Fibroblast of lung (primary cell): ENCODE data around the gene PLCL1. TPM values are rescaled to one million over a fixed set of nuclear protein-coding genes. Genes with fewer than 3 reads are reported as not detected.

Source experiments
- DNase-seq, 2 donors: peaks; one replicate each; pipeline versions ENCODE4 v3.0.0 to v3.0.0-alpha.2; 2010; ENCODE audit warnings: low read depth in 2 of 2
- H2AFZ ChIP-seq: 2 replicates; pipeline ENCODE4 v1.5.1; 2012; ENCODE audit warnings: low read length, control low read depth, inconsistent platforms
- H3K27ac ChIP-seq: 2 replicates; pipeline ENCODE4 v1.5.1; 2011; ENCODE audit warnings: low read length, control low read depth; ENCODE audit not compliant: insufficient read depth
- H3K27me3 ChIP-seq: 2 replicates; pipeline ENCODE4 v1.5.1; 2011; ENCODE audit warnings: mild to moderate bottlenecking, low read length; ENCODE audit not compliant: control insufficient read depth, insufficient read depth
- H3K36me3 ChIP-seq: 2 replicates; pipeline ENCODE4 v1.5.1; 2011; ENCODE audit warnings: low read length; ENCODE audit not compliant: control insufficient read depth, insufficient read depth
- H3K4me1 ChIP-seq: 2 replicates; pipeline ENCODE4 v1.5.1; 2011; ENCODE audit warnings: low read length; ENCODE audit not compliant: control insufficient read depth, insufficient read depth; ENCODE audit errors: extremely low read depth
- H3K4me2 ChIP-seq: 2 replicates; pipeline ENCODE4 v1.5.1; 2011; ENCODE audit warnings: low read length, control low read depth; ENCODE audit not compliant: insufficient read depth; ENCODE audit errors: extremely low read depth
- H3K4me3 ChIP-seq, 4 experiments: fragments of 200-600 bp in 1 of 4; sonication (generic) in 1 of 4; replicated peaks in 1 of 4; 2 replicates each; pipeline ENCODE4 v1.5.1; 2011 to 2016; ENCODE audit warnings: low read length in 4 of 4, low read depth in 3 of 4, mild to moderate bottlenecking in 3 of 4, control low read depth in 2 of 4, inconsistent platforms in 1 of 4, mixed read lengths in 1 of 4; ENCODE audit not compliant: insufficient read depth in 1 of 4; ENCODE audit errors: control extremely low read depth in 1 of 4
- H3K79me2 ChIP-seq: 2 replicates; pipeline ENCODE4 v1.5.1; 2012; ENCODE audit warnings: mild to moderate bottlenecking, low read length, inconsistent platforms; ENCODE audit not compliant: control insufficient read depth, insufficient read depth
- H3K9ac ChIP-seq: 2 replicates; pipeline ENCODE4 v1.5.1; 2011; ENCODE audit warnings: mild to moderate bottlenecking, low read length, control low read depth; ENCODE audit not compliant: insufficient read depth
- H3K9me3 ChIP-seq: 2 replicates; pipeline ENCODE4 v1.5.1; 2012; ENCODE audit warnings: low read depth, low read length; ENCODE audit not compliant: control insufficient read depth, insufficient read depth
- H4K20me1 ChIP-seq: 2 replicates; pipeline ENCODE4 v1.5.1; 2011; ENCODE audit warnings: low read length; ENCODE audit not compliant: control insufficient read depth, insufficient read depth; ENCODE audit errors: extremely low read depth
- CTCF ChIP-seq, 2 donors: IDR thresholded peaks in 1 of 2; conservative IDR thresholded peaks in 1 of 2; 1 replicate in 1 of 2; 2 replicates in 1 of 2; pipeline ENCODE4 v1.5.1; 2011 to 2012; ENCODE audit warnings: low read length in 2 of 2, control low read depth in 1 of 2, inconsistent platforms in 1 of 2, low read depth in 1 of 2, mild to moderate bottlenecking in 1 of 2
- EZH2 ChIP-seq: IDR thresholded peaks from 2 replicates; pipeline ENCODE4 v1.5.1; 2012; ENCODE audit warnings: low read length, control low read depth, mild to moderate bottlenecking; ENCODE audit errors: missing control alignments
- polyA plus RNA-seq, 2 donors: library from polyadenylated mRNA; depleted of rRNA in 1 of 2; stranded (reverse) in 1 of 2; unstranded in 1 of 2; fragments of >200 nt; gene quantifications; 2 replicates each; pipeline ENCODE4 v1.2.1, GENCODE V29; 2011 to 2012; ENCODE audit warnings: missing spikeins in 1 of 2
- total RNA-seq: library from RNA; depleted of rRNA; stranded (reverse); fragments of >200 nt; gene quantifications from 2 replicates; pipeline ENCODE4 v1.2.1, GENCODE V29; 2014

Gene PLCL1
- total and polyA plus RNA-seq, 2 donors (not counting 1 experiment from before 2014, with no cell fraction given) = 0.48 to 0.83 TPM

GRCh38 chr2:197940382-197940781, 136.0 kb downstream of the PLCL1 start:
- Histone ChIP-seq H3K4me2 (no peak overlapping the region), H3K36me3 (no peaks in the 10 kb centered on the region), H3K9ac (no peak overlapping the region), H3K4me1 (no peaks in the 10 kb centered on the region), H3K4me3 (no peak overlapping the region), H2AFZ (no peak overlapping the region), H4K20me1 (no peaks in the 10 kb centered on the region), H3K79me2 (no peaks in the 10 kb centered on the region), H3K27me3 (no peaks in the 10 kb centered on the region), H3K27ac (no peak overlapping the region), H3K9me3 (no peaks in the 10 kb centered on the region)
- TF ChIP-seq CTCF (conservative IDR thresholded peaks at IDR 0.05 in 1 of 2, IDR thresholded peaks at IDR 0.05 in 1 of 2; ENCODE audit: low read depth in 1 of 2, low read length in 2 of 2) (no peak), EZH2 (no peak)
- no peak for DNase-seq

- H3K79me2 ChIP-seq = no peaks in the 10 kb centered on the region
- no peaks in the 10 kb centered on the region for H4K20me1 ChIP-seq
- no peak overlapping the region for H3K4me3 ChIP-seq
- TF ChIP-seq CTCF (conservative IDR thresholded peaks at IDR 0.05 in 1 of 2, IDR thresholded peaks at IDR 0.05 in 1 of 2; ENCODE audit: low read depth in 1 of 2, low read length in 2 of 2) (no peak), EZH2 (no peak)
- H3K4me1 ChIP-seq = no peaks in the 10 kb centered on the region
- DNase-seq = no peak
- no peak overlapping the region for H2AFZ ChIP-seq
- H3K9ac ChIP-seq = no peak overlapping the region
- no peaks in the 10 kb centered on the region for H3K9me3 ChIP-seq
- no peaks in the 10 kb centered on the region for H3K27me3 ChIP-seq
- no peak overlapping the region for H3K27ac ChIP-seq
- H3K4me2 ChIP-seq = no peak overlapping the region
- H3K36me3 ChIP-seq = no peaks in the 10 kb centered on the region
Observed at GRCh38 chr2:197941715-197942114, 137.3 kb downstream of the PLCL1 start.

GRCh38 chr2:197943731-197944130, 139.3 kb downstream of the PLCL1 start:
- no peak overlapping the region for H3K4me3 ChIP-seq
- no peaks in the 10 kb centered on the region for H3K27me3 ChIP-seq
- H2AFZ ChIP-seq = no peak overlapping the region
- DNase-seq = no peak
- H3K27ac ChIP-seq = no peak overlapping the region
- no peaks in the 10 kb centered on the region for H3K4me1 ChIP-seq
- H3K36me3 ChIP-seq = no peaks in the 10 kb centered on the region
- H3K4me2 ChIP-seq = no peak overlapping the region
- no peaks in the 10 kb centered on the region for H3K9me3 ChIP-seq
- H3K9ac ChIP-seq = no peak overlapping the region
- no peak for TF ChIP-seq CTCF (conservative IDR thresholded peaks at IDR 0.05 in 1 of 2, IDR thresholded peaks at IDR 0.05 in 1 of 2; ENCODE audit: low read depth in 1 of 2, low read length in 2 of 2)
- TF ChIP-seq EZH2 = no peak
- no peaks in the 10 kb centered on the region for H4K20me1 ChIP-seq
- no peaks in the 10 kb centered on the region for H3K79me2 ChIP-seq
